Caco-2 (cell line): ENCODE results near the gene CC2D2A. TPM values are rescaled to one million over a fixed set of nuclear protein-coding genes. Genes with fewer than 3 reads are reported as not detected.

Source experiments
- BruUV-seq: library from RNA; stranded (reverse); fragments of 400-500 nt; replicated peaks from 2 replicates; lab custom pipeline; 2021; lab: Mats Ljungman, UMichigan
- CTCF ChIA-PET: fragments of 300-600 bp; sonication (Branson Sonifier 250); formaldehyde crosslinking; loops from one replicate; lab custom pipeline; 2022; ENCODE audit warnings: antibody characterized with exemption; lab: Charles Lee
- POLR2A ChIA-PET: fragments of 300-600 bp; sonication (Branson Sonifier 250); formaldehyde crosslinking; loops from one replicate; lab custom pipeline; 2022; ENCODE audit warnings: antibody characterized with exemption; lab: Charles Lee
- DNase-seq, 2 experiments: peaks; one replicate each; pipeline versions ENCODE4 v3.0.0 to v3.0.0-alpha.2; 2020 to 2022
- H3K27me3 ChIP-seq: replicated peaks from 2 replicates; pipeline ENCODE4 v1.6.0; 2011; ENCODE audit warnings: low read length; ENCODE audit not compliant: control insufficient read depth, insufficient read depth
- H3K36me3 ChIP-seq: 2 replicates; pipeline ENCODE4 v1.5.1; 2011; ENCODE audit warnings: low read length; ENCODE audit not compliant: control insufficient read depth, insufficient read depth
- H3K4me1 ChIP-seq: fragments of 250-450 bp; sonication (Bioruptor Pico); 2 replicates; pipeline ENCODE4 v1.5.1; 2020; ENCODE audit warnings: mild to moderate bottlenecking
- H3K4me3 ChIP-seq: 2 replicates; pipeline ENCODE4 v1.5.1; 2011; ENCODE audit warnings: low read depth, mild to moderate bottlenecking, control low read depth, low read length
- H3K9me3 ChIP-seq: fragments of 250-450 bp; sonication (Bioruptor Pico); 2 replicates; pipeline ENCODE4 v1.5.1; 2020; ENCODE audit warnings: mild to moderate bottlenecking, moderate library complexity
- H3K27ac Mint-ChIP-seq: one replicate; pipeline ENCODE4 v1.8.0; 2022; ENCODE audit warnings: mixed read lengths; ENCODE audit not compliant: unreplicated experiment
- H3K27me3 Mint-ChIP-seq: one replicate; pipeline ENCODE4 v1.8.0; 2022; ENCODE audit warnings: mixed read lengths; ENCODE audit not compliant: insufficient read depth, unreplicated experiment
- H3K36me3 Mint-ChIP-seq: one replicate; pipeline ENCODE4 v1.8.0; 2022; ENCODE audit warnings: mild to moderate bottlenecking, mixed read lengths; ENCODE audit not compliant: insufficient read depth, unreplicated experiment
- H3K4me1 Mint-ChIP-seq: one replicate; pipeline ENCODE4 v1.8.0; 2022; ENCODE audit warnings: low read depth, mixed read lengths; ENCODE audit not compliant: unreplicated experiment
- H3K4me3 Mint-ChIP-seq: one replicate; pipeline ENCODE4 v1.8.0; 2022; ENCODE audit warnings: mild to moderate bottlenecking, moderate library complexity, mixed read lengths; ENCODE audit not compliant: unreplicated experiment
- H3K9me3 Mint-ChIP-seq: one replicate; pipeline ENCODE4 v1.8.0; 2022; ENCODE audit warnings: mixed read lengths; ENCODE audit not compliant: unreplicated experiment
- intact Hi-C: fragments of 100-400 bp; cut with micrococcal nuclease; formaldehyde crosslinking; loops from one replicate; pipeline ENCODE4 v1.10.0; 2022; ENCODE audit not compliant: unreplicated experiment
- total RNA-seq: library from RNA; stranded (reverse); gene quantifications from 2 replicates; pipeline ENCODE4 v1.2.3, GENCODE V29; 2022
- TF ChIP-seq, protein P1 (sequence below), 2 experiments: fragments of 200-600 bp in 1 of 2; IDR thresholded peaks; 1 replicate in 1 of 2; 2 replicates in 1 of 2; pipeline versions ENCODE4 v1.5.1 to v1.8.0; 2011 to 2022; ENCODE audit warnings: antibody characterized with exemption in 1 of 2, control low read depth in 1 of 2, inconsistent platforms in 1 of 2, low read depth in 1 of 2, low read length in 1 of 2, mild to moderate bottlenecking in 1 of 2, moderate library complexity in 1 of 2; ENCODE audit not compliant: insufficient read depth in 1 of 2, severe bottlenecking in 1 of 2, unreplicated experiment in 1 of 2

The CC2D2A gene
- total RNA-seq, 1 experiment from 2014 or later, result 12.3 TPM

DNA sequence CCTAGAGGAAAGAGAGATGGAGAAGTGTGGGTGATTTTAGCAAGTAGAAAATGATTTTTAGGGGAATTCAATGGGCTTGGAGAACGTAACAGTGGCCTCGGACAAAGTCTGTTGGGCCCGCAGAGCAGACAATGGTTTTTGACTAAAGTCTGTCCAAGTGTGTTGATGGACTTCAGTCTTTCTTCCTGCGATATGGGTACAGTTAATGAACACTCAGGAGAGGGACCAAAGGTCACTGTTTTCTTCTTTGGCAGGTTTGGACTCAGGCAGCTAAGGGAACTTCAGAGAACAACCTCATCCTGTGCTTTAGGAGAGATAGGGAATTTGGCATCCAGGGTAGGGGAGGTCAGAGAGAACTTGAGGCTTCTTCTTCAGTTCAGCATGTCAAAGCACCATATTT, 38.0 kb downstream of the CC2D2A start:
- ChIA-PET POLR2A (no interaction called here), CTCF (no interaction called here)
- no peaks in the 10 kb centered on the region for H3K36me3 ChIP-seq
- H3K27ac Mint-ChIP-seq, result no peak overlapping the region
- H3K27me3 Mint-ChIP-seq, result no peaks in the 10 kb centered on the region
- peaks cover 7% of the 10 kb centered on the region for H3K36me3 Mint-ChIP-seq
- H3K4me1 Mint-ChIP-seq, result no peaks in the 10 kb centered on the region
- no peak for DNase-seq
- no TSS peak for BruUV-seq
- TF ChIP-seq, protein P1, sequence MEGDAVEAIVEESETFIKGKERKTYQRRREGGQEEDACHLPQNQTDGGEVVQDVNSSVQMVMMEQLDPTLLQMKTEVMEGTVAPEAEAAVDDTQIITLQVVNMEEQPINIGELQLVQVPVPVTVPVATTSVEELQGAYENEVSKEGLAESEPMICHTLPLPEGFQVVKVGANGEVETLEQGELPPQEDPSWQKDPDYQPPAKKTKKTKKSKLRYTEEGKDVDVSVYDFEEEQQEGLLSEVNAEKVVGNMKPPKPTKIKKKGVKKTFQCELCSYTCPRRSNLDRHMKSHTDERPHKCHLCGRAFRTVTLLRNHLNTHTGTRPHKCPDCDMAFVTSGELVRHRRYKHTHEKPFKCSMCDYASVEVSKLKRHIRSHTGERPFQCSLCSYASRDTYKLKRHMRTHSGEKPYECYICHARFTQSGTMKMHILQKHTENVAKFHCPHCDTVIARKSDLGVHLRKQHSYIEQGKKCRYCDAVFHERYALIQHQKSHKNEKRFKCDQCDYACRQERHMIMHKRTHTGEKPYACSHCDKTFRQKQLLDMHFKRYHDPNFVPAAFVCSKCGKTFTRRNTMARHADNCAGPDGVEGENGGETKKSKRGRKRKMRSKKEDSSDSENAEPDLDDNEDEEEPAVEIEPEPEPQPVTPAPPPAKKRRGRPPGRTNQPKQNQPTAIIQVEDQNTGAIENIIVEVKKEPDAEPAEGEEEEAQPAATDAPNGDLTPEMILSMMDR (IDR thresholded peaks at IDR 0.05; ENCODE audit: insufficient read depth in 1 of 2, low read depth in 1 of 2, low read length in 1 of 2, severe bottlenecking in 1 of 2, unreplicated experiment in 1 of 2), result no peak
- no peak overlapping the region for H3K4me3 ChIP-seq
- H3K4me1 ChIP-seq, result no peaks in the 10 kb centered on the region
- no peaks in the 10 kb centered on the region for H3K9me3 Mint-ChIP-seq
- H3K9me3 ChIP-seq, result no peaks in the 10 kb centered on the region
- no peaks in the 10 kb centered on the region for H3K27me3 ChIP-seq
- H3K4me3 Mint-ChIP-seq, result no peak overlapping the region
- intact Hi-C loops, result no loop called here

DNA sequence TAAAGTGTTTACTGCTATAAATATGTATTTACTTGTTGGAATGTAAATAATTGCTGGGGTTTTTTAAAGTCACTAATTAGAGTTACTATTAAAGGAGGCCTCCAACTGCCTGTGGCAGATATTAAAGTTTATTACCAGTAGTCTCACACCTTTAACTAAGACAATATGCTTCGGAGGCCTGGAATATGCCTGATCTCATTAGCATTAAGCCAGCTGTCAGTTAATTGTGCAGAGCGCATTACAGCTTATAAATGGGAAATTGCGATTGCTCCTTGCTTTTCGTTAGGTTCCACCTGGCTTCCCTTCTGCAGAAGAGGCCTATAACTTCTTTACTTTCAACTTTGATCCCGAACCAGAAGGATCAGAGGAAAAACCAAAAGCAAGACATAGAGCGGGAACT, 41.3 kb downstream of the CC2D2A start:
- no peak overlapping the region for H3K4me3 Mint-ChIP-seq
- BruUV-seq, result no TSS peak
- Histone ChIP-seq H3K27me3 (no peaks in the 10 kb centered on the region), H3K4me1 (no peaks in the 10 kb centered on the region), H3K9me3 (no peaks in the 10 kb centered on the region), H3K36me3 (no peaks in the 10 kb centered on the region), H3K4me3 (no peak overlapping the region)
- no peaks in the 10 kb centered on the region for H3K27me3 Mint-ChIP-seq
- no peak overlapping the region for H3K27ac Mint-ChIP-seq
- peaks cover 7% of the 10 kb centered on the region for H3K36me3 Mint-ChIP-seq
- CTCF ChIA-PET, result no interaction called here
- intact Hi-C loops, result no loop called here
- DNase-seq, result no peak
- TF ChIP-seq, protein P1 (IDR thresholded peaks at IDR 0.05; ENCODE audit: insufficient read depth in 1 of 2, low read depth in 1 of 2, low read length in 1 of 2, severe bottlenecking in 1 of 2, unreplicated experiment in 1 of 2), result no peak
- POLR2A ChIA-PET, result no interaction called here
- H3K4me1 Mint-ChIP-seq, result no peaks in the 10 kb centered on the region
- no peaks in the 10 kb centered on the region for H3K9me3 Mint-ChIP-seq

DNA sequence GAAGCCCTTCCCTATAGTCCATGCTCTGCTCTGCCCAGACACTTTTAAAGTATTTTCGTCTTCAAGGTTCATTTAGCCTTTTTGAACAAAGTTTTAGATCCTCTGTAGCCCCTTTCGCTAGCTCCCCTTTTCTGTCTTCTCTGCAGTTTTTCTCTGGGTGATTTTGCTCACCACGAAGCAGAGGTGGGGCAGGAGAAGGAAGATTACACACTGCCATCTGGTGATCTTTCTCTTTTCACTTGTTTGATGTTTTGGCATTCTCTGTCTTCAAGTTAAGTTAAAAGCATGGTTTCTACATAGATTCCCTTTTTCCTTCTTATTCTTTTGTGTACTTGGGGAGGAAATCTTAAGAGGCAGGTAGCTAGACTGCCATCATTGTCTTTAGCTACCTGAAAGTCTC, 43.9 kb downstream of the CC2D2A start:
- Histone ChIP-seq H3K27me3 (no peaks in the 10 kb centered on the region), H3K4me3 (no peak overlapping the region), H3K4me1 (no peaks in the 10 kb centered on the region), H3K36me3 (no peaks in the 10 kb centered on the region), H3K9me3 (peaks cover 6% of the 10 kb centered on the region; the same call in 1 of the 2 replicates)
- Mint-ChIP-seq H3K36me3 (peaks cover 7% of the 10 kb centered on the region), H3K27ac (no peak overlapping the region), H3K4me1 (no peaks in the 10 kb centered on the region), H3K4me3 (no peak overlapping the region), H3K27me3 (no peaks in the 10 kb centered on the region), H3K9me3 (peaks cover 13% of the 10 kb centered on the region)
- intact Hi-C loops, result loop anchor here (1.0 kb wide), 1 partner anchor 34 kb away; no protein-coding TSS in a partner anchor
- DNase-seq, result no peak
- CTCF ChIA-PET, result interaction anchor here (0.7 kb wide), 1 partner anchor 34 kb away, joined by 4 read pairs; no protein-coding TSS in a partner anchor
- no TSS peak for BruUV-seq
- POLR2A ChIA-PET, result no interaction called here
- TF ChIP-seq, protein P1 (IDR thresholded peaks at IDR 0.05; ENCODE audit: insufficient read depth in 1 of 2, low read depth in 1 of 2, low read length in 1 of 2, severe bottlenecking in 1 of 2, unreplicated experiment in 1 of 2), result no peak
